Fibroblast of lung (primary cell): Measurements from ENCODE around the gene DUOX2.

Experiments
- EZH2 ChIP-seq: IDR thresholded peaks from 2 replicates; pipeline ENCODE4 v1.5.1; 2012; ENCODE audit warnings: low read length, control low read depth, mild to moderate bottlenecking; ENCODE audit errors: missing control alignments
- TF ChIP-seq, protein P1 (sequence below), 2 donors: IDR thresholded peaks in 1 of 2; conservative IDR thresholded peaks in 1 of 2; 1 replicate in 1 of 2; 2 replicates in 1 of 2; pipeline ENCODE4 v1.5.1; 2011 to 2012; ENCODE audit warnings: low read length in 2 of 2, control low read depth in 1 of 2, inconsistent platforms in 1 of 2, low read depth in 1 of 2, mild to moderate bottlenecking in 1 of 2

DNA sequence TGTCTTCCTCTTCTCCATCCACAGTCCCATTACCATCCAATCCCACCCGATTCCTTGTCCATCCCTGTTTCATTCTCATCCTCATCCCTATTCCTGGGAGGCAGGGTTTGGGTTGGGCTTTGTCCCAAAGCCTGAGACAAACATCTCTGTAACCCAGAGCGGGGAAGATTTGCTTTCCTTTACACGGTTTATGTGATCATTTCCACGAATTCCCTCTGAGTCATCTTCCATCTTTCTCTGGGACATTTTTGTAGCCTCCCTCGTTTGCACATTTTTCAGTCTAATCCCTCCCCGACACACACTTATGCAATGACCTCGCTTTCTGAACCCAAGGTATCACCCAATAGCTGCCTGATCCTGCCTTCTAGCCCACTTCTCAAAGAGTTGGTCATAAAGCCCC is 22.8 kb downstream of the DUOX2 start:
- TF ChIP-seq, protein P1, sequence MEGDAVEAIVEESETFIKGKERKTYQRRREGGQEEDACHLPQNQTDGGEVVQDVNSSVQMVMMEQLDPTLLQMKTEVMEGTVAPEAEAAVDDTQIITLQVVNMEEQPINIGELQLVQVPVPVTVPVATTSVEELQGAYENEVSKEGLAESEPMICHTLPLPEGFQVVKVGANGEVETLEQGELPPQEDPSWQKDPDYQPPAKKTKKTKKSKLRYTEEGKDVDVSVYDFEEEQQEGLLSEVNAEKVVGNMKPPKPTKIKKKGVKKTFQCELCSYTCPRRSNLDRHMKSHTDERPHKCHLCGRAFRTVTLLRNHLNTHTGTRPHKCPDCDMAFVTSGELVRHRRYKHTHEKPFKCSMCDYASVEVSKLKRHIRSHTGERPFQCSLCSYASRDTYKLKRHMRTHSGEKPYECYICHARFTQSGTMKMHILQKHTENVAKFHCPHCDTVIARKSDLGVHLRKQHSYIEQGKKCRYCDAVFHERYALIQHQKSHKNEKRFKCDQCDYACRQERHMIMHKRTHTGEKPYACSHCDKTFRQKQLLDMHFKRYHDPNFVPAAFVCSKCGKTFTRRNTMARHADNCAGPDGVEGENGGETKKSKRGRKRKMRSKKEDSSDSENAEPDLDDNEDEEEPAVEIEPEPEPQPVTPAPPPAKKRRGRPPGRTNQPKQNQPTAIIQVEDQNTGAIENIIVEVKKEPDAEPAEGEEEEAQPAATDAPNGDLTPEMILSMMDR (conservative IDR thresholded peaks at IDR 0.05 in 1 of 2, IDR thresholded peaks at IDR 0.05 in 1 of 2; ENCODE audit: low read depth in 1 of 2, low read length in 2 of 2), result no peak
- TF ChIP-seq EZH2, result no peak
